Lower leg skin (tissue), 4 donors: ENCODE measurements around the gene SLC30A10. TPM values are rescaled to one million over a fixed set of nuclear protein-coding genes. Genes with fewer than 3 reads are reported as not detected.
A peak's percentile ranks its signal among the peaks of the same experiment; 100 is the strongest.
"Not testable (repeated sequence)": the region's sequence is repeated elsewhere in the genome, so short reads cannot be mapped to it uniquely, and the experiment has no call there.

Source experiments
- DNase-seq, 2 donors: peaks; one replicate each; pipeline ENCODE4 v3.0.0-alpha.2; 2019; ENCODE audit warnings: low spot score in 2 of 2
- H3K4me3 ChIP-seq: fragments of 200-600 bp; sonication (generic); 2 replicates; pipeline ENCODE4 v1.5.1; 2017; ENCODE audit warnings: mild to moderate bottlenecking, low read depth; ENCODE audit not compliant: poor library complexity, severe bottlenecking
- POLR2A ChIP-seq, 2 donors: fragments of 450-650 bp; IDR thresholded peaks; one replicate each; pipeline ENCODE4 v1.6.1; 2016 to 2017; ENCODE audit warnings: antibody characterized with exemption in 2 of 2, mild to moderate bottlenecking in 1 of 2, moderate library complexity in 1 of 2
- WGBS, 2 donors: methylation state at CpG; one replicate each; pipeline ENCODE4 v1.1.5; 2018; 5-methylcytosine and 5-hydroxymethylcytosine counted together
- intact Hi-C: fragments of 100-400 bp; cut with DNase I; formaldehyde crosslinking; loops from one replicate; pipeline ENCODE4 v1.15.0; 2023; ENCODE audit warnings: low total_unique reads
- total RNA-seq, 4 donors: library from RNA; depleted of rRNA; stranded (reverse); fragments of >200 nt; gene quantifications; one replicate each; pipeline ENCODE4 v1.1.0, GENCODE V29; 2016
- TF ChIP-seq, protein P1 (sequence below), 3 donors: fragments of 450-650 bp; IDR thresholded peaks; one replicate each; pipeline ENCODE4 v1.5.1; 2016; ENCODE audit warnings: antibody characterized with exemption in 3 of 3, mild to moderate bottlenecking in 3 of 3, moderate library complexity in 2 of 3

Gene SLC30A10
- total RNA-seq, 4 donors from 2014 or later, result 0.15 to 0.59 (median 0.44) TPM

DNA sequence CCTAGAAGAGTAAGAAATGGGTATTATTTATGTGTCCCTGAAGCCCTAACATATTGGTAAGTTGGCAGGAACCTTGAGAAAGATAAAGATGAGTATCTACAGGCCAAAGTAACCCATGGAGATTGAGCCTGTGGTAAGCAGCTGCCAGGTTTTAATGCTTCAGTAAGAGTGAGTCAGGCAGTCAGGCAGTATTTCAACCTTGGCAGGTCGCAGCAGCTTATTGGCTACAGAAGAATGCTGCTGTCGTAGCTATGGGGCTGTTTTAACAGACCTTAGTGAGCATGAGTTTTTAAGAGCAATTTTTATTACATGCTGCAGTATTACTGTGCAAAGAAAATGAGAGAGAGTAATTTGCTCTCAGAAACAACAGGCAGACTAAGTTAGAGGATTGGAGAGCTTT is 10.3 kb upstream of the SLC30A10 start:
- DNase-seq, result no peak
- intact Hi-C loops, result no loop called here
- 21 to 31% methylated on average over 2 of the region's 2 CpGs for WGBS, 2 donors
- no peak for TF ChIP-seq POLR2A (IDR thresholded peaks at IDR 0.05)
- TF ChIP-seq, protein P1, sequence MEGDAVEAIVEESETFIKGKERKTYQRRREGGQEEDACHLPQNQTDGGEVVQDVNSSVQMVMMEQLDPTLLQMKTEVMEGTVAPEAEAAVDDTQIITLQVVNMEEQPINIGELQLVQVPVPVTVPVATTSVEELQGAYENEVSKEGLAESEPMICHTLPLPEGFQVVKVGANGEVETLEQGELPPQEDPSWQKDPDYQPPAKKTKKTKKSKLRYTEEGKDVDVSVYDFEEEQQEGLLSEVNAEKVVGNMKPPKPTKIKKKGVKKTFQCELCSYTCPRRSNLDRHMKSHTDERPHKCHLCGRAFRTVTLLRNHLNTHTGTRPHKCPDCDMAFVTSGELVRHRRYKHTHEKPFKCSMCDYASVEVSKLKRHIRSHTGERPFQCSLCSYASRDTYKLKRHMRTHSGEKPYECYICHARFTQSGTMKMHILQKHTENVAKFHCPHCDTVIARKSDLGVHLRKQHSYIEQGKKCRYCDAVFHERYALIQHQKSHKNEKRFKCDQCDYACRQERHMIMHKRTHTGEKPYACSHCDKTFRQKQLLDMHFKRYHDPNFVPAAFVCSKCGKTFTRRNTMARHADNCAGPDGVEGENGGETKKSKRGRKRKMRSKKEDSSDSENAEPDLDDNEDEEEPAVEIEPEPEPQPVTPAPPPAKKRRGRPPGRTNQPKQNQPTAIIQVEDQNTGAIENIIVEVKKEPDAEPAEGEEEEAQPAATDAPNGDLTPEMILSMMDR (IDR thresholded peaks at IDR 0.05), result no peak
- no peak overlapping the region for H3K4me3 ChIP-seq

DNA sequence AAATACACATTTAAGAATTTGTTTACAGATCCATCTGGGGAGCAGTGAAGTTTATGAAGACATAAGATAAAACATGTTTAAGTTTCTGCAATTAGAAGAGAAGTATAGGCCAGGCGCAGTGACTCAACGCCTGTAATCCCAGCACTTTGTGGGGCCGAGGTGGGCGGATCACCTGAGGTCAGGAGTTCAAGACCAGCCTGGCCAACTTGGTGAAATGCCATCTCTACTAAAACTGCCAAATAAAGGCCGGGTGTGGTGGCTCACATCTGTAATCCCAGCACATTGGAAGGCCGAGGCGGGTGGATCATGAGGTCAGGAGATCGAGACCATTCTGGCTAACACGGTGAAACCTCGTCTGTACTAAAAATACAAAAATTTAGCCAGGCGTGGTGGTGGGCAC is 5.4 kb upstream of the SLC30A10 start:
- H3K4me3 ChIP-seq, DNase-seq, intact Hi-C loops: not testable (repeated sequence)
- 87 to 90% methylated on average over 11 of the region's 11 CpGs for WGBS, 2 donors

DNA sequence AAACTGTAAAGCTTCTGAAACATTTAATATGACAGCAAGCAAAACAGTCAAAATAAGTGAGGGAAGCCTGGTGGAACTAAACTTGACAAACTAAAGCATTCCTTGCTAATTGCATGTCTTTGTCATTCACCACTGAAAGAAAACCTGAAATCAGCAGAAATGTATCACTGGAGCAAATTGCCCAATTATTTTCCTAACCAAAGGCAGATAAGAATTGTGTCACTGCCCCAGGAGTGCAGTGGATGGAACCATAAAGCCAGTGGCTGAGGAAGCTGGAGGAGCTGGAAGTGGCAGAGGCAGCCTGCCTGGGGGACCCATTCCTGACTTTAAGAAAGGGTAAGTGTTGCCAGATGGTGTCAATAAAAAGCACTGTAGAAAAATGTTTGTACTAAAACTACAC is 2.7 kb upstream of the SLC30A10 start:
- no peak overlapping the region for H3K4me3 ChIP-seq
- intact Hi-C loops, result no loop called here
- TF ChIP-seq, protein P1 (IDR thresholded peaks at IDR 0.05), result no peak
- TF ChIP-seq POLR2A (IDR thresholded peaks at IDR 0.05), result no peak
- no peak for DNase-seq

DNA sequence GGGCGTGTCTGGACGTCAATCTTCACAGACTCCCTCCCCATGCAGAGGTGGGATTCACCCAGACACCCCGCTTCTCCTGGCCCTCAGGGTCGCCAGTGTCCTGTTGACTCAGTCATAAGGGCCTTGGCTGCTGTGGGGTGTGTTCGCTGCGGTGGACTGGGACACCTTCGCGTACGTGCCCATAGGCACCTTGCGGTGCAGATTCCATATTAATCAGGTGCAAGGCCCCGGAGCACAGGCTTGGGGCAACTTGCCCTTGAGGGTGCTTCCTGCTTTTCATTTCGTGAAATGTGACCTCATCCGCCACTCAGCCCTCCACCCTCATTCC is 398 bp upstream of the SLC30A10 start:
- 37 to 44% methylated on average over 13 of the region's 13 CpGs for WGBS, 2 donors
- TF ChIP-seq, protein P1 (IDR thresholded peaks at IDR 0.05), result no peak
- TF ChIP-seq POLR2A (IDR thresholded peaks at IDR 0.05), result no peak

DNA sequence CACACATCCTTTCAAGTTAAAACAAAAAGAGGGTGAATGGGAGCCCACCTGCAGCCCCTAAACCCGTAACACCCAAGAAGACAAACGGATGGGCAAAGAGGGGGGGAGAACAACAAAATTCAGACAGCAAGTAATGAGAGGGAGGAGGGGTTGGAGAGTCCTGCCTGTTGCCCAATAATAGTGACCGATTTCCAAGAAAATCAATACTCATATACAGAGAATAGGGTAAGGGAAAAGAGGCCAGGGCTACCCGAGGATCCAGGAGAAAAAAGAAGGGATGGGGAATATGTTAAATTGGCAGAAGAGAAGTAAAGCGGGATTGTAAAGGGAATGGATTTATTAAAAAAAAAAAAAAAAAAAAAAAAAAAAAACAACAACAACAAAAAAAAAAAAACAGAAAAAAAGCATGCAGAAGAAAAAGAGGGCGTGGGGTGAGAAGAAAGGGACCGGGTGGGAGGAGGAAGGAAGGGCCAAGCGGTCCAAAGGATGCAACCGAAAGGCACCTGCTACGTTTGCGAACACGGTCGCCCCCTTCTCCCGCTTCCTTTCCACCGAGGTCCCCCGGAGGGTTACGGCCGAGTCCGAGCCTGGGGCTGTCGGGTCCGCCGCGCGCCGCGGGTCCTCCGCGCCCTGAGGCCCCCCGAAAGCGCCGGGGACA is 930 bp downstream of the SLC30A10 start:
- intact Hi-C loops, result no loop called here
- no peak for DNase-seq
- TF ChIP-seq, protein P1 (IDR thresholded peaks at IDR 0.05), result no peak
- TF ChIP-seq POLR2A (IDR thresholded peaks at IDR 0.05), result no peak
- peak overlapping the region; percentile 14 for H3K4me3 ChIP-seq
- WGBS, 2 donors, result 18 to 19% methylated on average over 27 to 31 of the region's 31 CpGs

More for the DNA sequence above, 398 bp upstream of the SLC30A10 start:
- no peak for DNase-seq
- H3K4me3 ChIP-seq, result no peak overlapping the region
- intact Hi-C loops, result no loop called here

DNA sequence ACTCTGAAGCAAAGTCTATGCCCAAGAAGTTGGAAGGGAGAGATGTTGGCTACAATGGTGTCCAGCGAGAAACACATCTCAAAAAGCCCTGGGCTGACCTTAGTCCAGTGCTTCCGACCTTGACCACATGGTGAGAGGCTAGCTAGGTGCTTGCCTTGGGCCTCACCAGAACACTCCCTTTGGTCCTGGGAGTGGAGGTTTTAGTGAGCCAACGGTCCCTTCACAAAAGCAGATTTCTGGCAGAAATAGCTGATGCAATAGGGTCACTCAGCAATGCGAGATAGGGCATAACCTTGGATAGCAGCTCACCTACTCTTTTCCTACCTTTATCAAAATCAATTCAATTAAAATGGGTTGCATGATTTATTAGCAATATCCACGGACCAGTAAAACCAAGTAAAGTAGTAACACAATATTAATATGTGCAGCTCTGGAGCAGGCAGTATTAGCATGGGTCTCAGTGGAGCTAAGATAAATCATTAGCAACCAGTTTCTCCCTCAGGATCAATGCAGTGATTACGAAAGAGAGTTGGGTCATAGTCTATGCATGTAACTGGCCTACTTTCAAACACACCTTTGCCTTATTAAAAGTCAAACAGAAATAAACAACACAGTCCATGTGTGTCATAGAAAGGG is 1.9 kb downstream of the SLC30A10 start:
- intact Hi-C loops, result no loop called here
- TF ChIP-seq, protein P1 (IDR thresholded peaks at IDR 0.05), result no peak
- TF ChIP-seq POLR2A (IDR thresholded peaks at IDR 0.05), result no peak
- WGBS, 2 donors, result 86 to 89% methylated on average over 6 of the region's 6 CpGs
- no peak overlapping the region for H3K4me3 ChIP-seq
- DNase-seq, result no peak
